Measurements from ENCODE around the gene SIAH3.
"Not testable (repeated sequence)": the region's sequence is repeated elsewhere in the genome, so short reads cannot be mapped to it uniquely, and the experiment has no call there.

Gene SIAH3

GRCh38 chr13:45779901-45780300 lies 71.7 kb downstream of the SIAH3 start:
- no peak for DNase-seq

GRCh38 chr13:45778882-45779281 lies 72.7 kb downstream of the SIAH3 start:
- DNase-seq: no peak

- DNase-seq: no peak
Observed at GRCh38 chr13:45776748-45777147, 74.8 kb downstream of the SIAH3 start.

- DNase-seq: no peak
Observed at GRCh38 chr13:45775401-45775963, 76.1 kb downstream of the SIAH3 start.

GRCh38 chr13:45773944-45774343 lies 77.6 kb downstream of the SIAH3 start:
- DNase-seq: no peak

GRCh38 chr13:45773236-45773635 lies 78.3 kb downstream of the SIAH3 start:
- no peak for DNase-seq

- no peak for DNase-seq
Observed at GRCh38 chr13:45770886-45771285, 80.7 kb downstream of the SIAH3 start.

GRCh38 chr13:45768656-45769479 lies 82.7 kb downstream of the SIAH3 start:
- DNase-seq: no peak

GRCh38 chr13:45765464-45765863 lies 86.1 kb downstream of the SIAH3 start:
- no peak for DNase-seq

- no peak for DNase-seq
Observed at GRCh38 chr13:45763419-45763818, 88.1 kb downstream of the SIAH3 start.

GRCh38 chr13:45757589-45757988 lies 94.0 kb downstream of the SIAH3 start:
- DNase-seq: not testable (repeated sequence)

GRCh38 chr13:45756498-45756897 lies 95.1 kb downstream of the SIAH3 start:
- DNase-seq: not testable (repeated sequence)

GRCh38 chr13:45752510-45752909 lies 99.0 kb downstream of the SIAH3 start:
- no peak for DNase-seq

GRCh38 chr13:45751885-45752284 lies 99.7 kb downstream of the SIAH3 start:
- no peak for DNase-seq

- DNase-seq: no peak
Observed at GRCh38 chr13:45750566-45750965, 101.0 kb downstream of the SIAH3 start.

- DNase-seq: no peak
Observed at GRCh38 chr13:45748941-45749759, 102.4 kb downstream of the SIAH3 start.

- DNase-seq: no peak
Observed at GRCh38 chr13:45747071-45747470, 104.5 kb downstream of the SIAH3 start.

GRCh38 chr13:45744979-45745378 lies 106.6 kb downstream of the SIAH3 start:
- DNase-seq: no peak

GRCh38 chr13:45742985-45743384 lies 108.6 kb downstream of the SIAH3 start:
- no peak for DNase-seq

- DNase-seq: no peak
Observed at GRCh38 chr13:45737571-45738017, 114.0 kb downstream of the SIAH3 start.

- DNase-seq: no peak
Observed at GRCh38 chr13:45733361-45733760, 118.2 kb downstream of the SIAH3 start.

- no peak for DNase-seq
Observed at GRCh38 chr13:45732916-45733315, 118.6 kb downstream of the SIAH3 start.

- DNase-seq: no peak
Observed at GRCh38 chr13:45731455-45731854, 120.1 kb downstream of the SIAH3 start.

GRCh38 chr13:45728759-45729158 lies 122.8 kb downstream of the SIAH3 start:
- DNase-seq: no peak
